ENCODE results near the gene SPATC1L.

DNA sequence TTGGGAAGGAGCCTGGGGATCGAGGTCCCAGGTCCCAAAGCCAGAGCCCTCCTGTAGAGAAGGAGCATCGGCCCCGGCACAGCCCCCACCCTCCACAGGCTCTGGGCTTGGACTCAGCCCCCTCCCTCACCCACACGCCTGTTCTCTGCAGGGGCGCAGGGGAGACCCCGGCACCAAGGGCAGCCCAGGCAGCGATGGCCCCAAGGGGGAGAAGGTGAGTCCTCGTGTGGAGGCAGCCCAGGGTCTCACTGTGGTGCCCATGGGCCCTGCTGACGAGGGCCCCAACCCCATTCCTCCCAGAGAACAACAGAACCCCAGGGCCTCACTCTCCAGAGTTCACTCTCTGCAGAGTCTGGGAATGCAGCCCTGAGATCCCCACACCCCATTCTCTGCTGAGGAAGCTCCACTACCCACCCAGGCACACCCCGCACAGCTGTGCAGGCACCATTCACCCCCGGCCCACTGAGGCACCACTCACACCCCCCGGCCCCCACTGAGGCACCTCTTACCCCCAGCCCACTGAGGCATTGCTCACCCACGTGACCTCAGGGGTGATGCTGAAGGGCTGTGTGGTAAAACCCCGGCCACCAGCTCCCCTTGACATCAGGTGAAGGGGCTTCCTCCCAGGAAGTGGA lies 64.5 kb downstream of the SPATC1L start:
- TF ChIP-seq, protein P1, sequence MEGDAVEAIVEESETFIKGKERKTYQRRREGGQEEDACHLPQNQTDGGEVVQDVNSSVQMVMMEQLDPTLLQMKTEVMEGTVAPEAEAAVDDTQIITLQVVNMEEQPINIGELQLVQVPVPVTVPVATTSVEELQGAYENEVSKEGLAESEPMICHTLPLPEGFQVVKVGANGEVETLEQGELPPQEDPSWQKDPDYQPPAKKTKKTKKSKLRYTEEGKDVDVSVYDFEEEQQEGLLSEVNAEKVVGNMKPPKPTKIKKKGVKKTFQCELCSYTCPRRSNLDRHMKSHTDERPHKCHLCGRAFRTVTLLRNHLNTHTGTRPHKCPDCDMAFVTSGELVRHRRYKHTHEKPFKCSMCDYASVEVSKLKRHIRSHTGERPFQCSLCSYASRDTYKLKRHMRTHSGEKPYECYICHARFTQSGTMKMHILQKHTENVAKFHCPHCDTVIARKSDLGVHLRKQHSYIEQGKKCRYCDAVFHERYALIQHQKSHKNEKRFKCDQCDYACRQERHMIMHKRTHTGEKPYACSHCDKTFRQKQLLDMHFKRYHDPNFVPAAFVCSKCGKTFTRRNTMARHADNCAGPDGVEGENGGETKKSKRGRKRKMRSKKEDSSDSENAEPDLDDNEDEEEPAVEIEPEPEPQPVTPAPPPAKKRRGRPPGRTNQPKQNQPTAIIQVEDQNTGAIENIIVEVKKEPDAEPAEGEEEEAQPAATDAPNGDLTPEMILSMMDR (IDR thresholded peaks at IDR 0.05) = no peak
- TF ChIP-seq POLR2A (IDR thresholded peaks at IDR 0.05) = no peak
